Measurements from ENCODE around the gene CD300LG.
"Not testable (repeated sequence)": the region's sequence is repeated elsewhere in the genome, so short reads cannot be mapped to it uniquely, and the experiment has no call there.

The CD300LG gene

GRCh38 chr17:43860077-43860725 lies 13.2 kb downstream of the CD300LG start:
- DNase-seq (ENCODE audit: low read depth, low spot score): no peak
- CTCF ChIA-PET: interaction anchor here (1.3 to 4.4 kb wide), 3 partner anchors 13 to 20 kb away, joined by 3 to 34 read pairs (median 28); partner anchors contain the start of gene CD300LG

GRCh38 chr17:43860927-43861622 lies 14.1 kb downstream of the CD300LG start:
- ChIA-PET CTCF (interaction anchor here (1.3 to 4.4 kb wide), 3 partner anchors 14 to 19 kb away, joined by 3 to 34 read pairs (median 28); partner anchors contain the start of gene CD300LG), POLR2A (no interaction called here)
- DNase-seq (ENCODE audit: low read depth, low spot score): no peak
- H3K4me3 ChIP-seq (ENCODE audit: low read depth, low read length): no peak overlapping the region
- TF ChIP-seq CTCF (IDR thresholded peaks at IDR 0.05; ENCODE audit: insufficient read depth, low read length, missing control alignments): no peak

More at GRCh38 chr17:43860077-43860725, 13.2 kb downstream of the CD300LG start:
- POLR2A ChIA-PET: interaction anchor here (0.5 kb wide), 1 partner anchor 9 kb away, joined by 3 read pairs; no protein-coding TSS in a partner anchor
- no peak overlapping the region for H3K4me3 ChIP-seq (ENCODE audit: low read depth, low read length)
- TF ChIP-seq CTCF (IDR thresholded peaks at IDR 0.05; ENCODE audit: insufficient read depth, low read length, missing control alignments): no peak

- POLR2A ChIA-PET: no interaction called here
- no peak overlapping the region for H3K4me3 ChIP-seq (ENCODE audit: low read depth, low read length)
- no peak for DNase-seq (ENCODE audit: low read depth, low spot score)
- CTCF ChIA-PET: interaction anchor here (4.0 to 4.4 kb wide), 2 partner anchors 15 to 16 kb away, joined by 28 to 34 read pairs; partner anchors contain the start of gene CD300LG
- TF ChIP-seq CTCF (IDR thresholded peaks at IDR 0.05; ENCODE audit: insufficient read depth, low read length, missing control alignments): no peak
These were observed 15.0 kb downstream of the CD300LG start for GRCh38 chr17:43861960-43862359.

- POLR2A ChIA-PET: no interaction called here
- no peak overlapping the region for H3K4me3 ChIP-seq (ENCODE audit: low read depth, low read length)
- TF ChIP-seq CTCF (IDR thresholded peaks at IDR 0.05; ENCODE audit: insufficient read depth, low read length, missing control alignments): no peak
- CTCF ChIA-PET: interaction anchor here (0.7 to 10.4 kb wide), 5 partner anchors 12 to 163 kb away, joined by 3 to 104 read pairs (median 4); partner anchors contain the start of gene CD300LG
- DNase-seq (ENCODE audit: low read depth, low spot score): no peak
These were observed 17.4 kb downstream of the CD300LG start for GRCh38 chr17:43864161-43864984.

- ChIA-PET POLR2A (no interaction called here), CTCF (interaction anchor here (1.0 to 10.4 kb wide), 4 partner anchors 10 to 22 kb away, joined by 3 to 104 read pairs (median 20); partner anchors contain the start of gene CD300LG)
- no peak overlapping the region for H3K4me3 ChIP-seq (ENCODE audit: low read depth, low read length)
- DNase-seq (ENCODE audit: low read depth, low spot score): no peak
- TF ChIP-seq CTCF (IDR thresholded peaks at IDR 0.05; ENCODE audit: insufficient read depth, low read length, missing control alignments): no peak
These were observed 21.4 kb downstream of the CD300LG start for GRCh38 chr17:43868226-43868994.

- H3K4me3 ChIP-seq (ENCODE audit: low read depth, low read length); DNase-seq (ENCODE audit: low read depth, low spot score): not testable (repeated sequence)
- CTCF ChIA-PET: interaction anchor here (1.0 to 10.4 kb wide), 3 partner anchors 9 to 23 kb away, joined by 3 to 104 read pairs (median 37); partner anchors contain the start of gene CD300LG
- POLR2A ChIA-PET: interaction anchor here (0.7 kb wide), 1 partner anchor 9 kb away, joined by 3 read pairs; no protein-coding TSS in a partner anchor
These were observed 22.1 kb downstream of the CD300LG start for GRCh38 chr17:43869031-43869430.
